Thyroid gland (tissue), 4 donors: ENCODE results near the gene ALKAL2.

Experiments used
- CTCF ChIP-seq, 6 experiments: fragments of 200-600 bp in 3 of 6; fragments of 450-650 bp in 3 of 6; sonication (generic) in 3 of 6; IDR thresholded peaks; one replicate each; pipeline ENCODE4 v1.5.1; 2016 to 2019; ENCODE audit warnings: antibody characterized with exemption in 6 of 6, mild to moderate bottlenecking in 2 of 6, inconsistent platforms in 1 of 6, moderate library complexity in 1 of 6
- POLR2A ChIP-seq, 2 donors: fragments of 450-650 bp; IDR thresholded peaks; one replicate each; pipeline ENCODE4 v1.6.1; 2017; ENCODE audit warnings: antibody characterized with exemption in 2 of 2, mild to moderate bottlenecking in 2 of 2, moderate library complexity in 1 of 2

GRCh38 chr2:249538-250042 is 38.3 kb downstream of the ALKAL2 start:
- TF ChIP-seq POLR2A (IDR thresholded peaks at IDR 0.05) (no peak), CTCF (IDR thresholded peaks at IDR 0.05) (no peak)
